Amygdala (tissue), 56 donors: ENCODE results near the gene SSBP4.

Source experiments
- DNase-seq, 56 donors: peaks; one replicate each; lab custom pipeline; 2025; lab: John Stamatoyannopoulos, UW

Gene SSBP4

DNA sequence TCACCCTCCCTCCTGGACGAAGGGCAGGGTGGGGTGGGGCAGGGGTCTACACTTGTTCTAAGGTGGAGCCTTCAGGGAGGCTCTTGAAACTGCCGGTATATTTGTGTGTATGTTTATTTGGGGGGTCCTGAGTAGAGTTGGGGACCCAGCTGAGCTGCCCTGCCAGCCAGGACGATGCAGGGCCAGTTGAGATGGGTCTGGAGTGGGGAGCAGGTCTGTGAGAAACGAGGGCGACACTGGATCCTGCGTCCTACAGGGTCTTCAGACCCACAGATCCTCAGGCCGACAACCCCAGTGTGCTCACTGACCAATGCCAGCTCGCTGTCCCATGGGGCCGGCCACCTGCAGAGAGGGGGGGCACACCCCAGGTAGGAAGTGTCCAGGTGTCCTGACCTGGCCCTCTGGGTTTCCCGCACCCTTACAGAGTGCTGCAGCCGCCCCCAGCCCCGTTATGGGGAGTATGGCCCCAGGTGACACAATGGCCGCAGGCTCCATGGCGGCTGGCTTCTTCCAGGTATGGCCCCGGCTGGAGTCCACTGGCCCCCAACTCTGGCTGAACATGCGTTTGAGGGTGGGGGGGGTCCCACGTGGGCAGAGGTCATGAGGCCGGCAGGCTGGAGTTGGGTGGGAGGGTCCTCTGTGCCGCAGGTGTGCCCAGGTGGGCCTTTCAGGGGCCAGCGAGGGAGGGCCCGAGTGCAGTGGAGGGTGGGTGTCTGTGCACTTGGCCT, 11.4 kb downstream of the SSBP4 start:
- DNase-seq: no peak

DNA sequence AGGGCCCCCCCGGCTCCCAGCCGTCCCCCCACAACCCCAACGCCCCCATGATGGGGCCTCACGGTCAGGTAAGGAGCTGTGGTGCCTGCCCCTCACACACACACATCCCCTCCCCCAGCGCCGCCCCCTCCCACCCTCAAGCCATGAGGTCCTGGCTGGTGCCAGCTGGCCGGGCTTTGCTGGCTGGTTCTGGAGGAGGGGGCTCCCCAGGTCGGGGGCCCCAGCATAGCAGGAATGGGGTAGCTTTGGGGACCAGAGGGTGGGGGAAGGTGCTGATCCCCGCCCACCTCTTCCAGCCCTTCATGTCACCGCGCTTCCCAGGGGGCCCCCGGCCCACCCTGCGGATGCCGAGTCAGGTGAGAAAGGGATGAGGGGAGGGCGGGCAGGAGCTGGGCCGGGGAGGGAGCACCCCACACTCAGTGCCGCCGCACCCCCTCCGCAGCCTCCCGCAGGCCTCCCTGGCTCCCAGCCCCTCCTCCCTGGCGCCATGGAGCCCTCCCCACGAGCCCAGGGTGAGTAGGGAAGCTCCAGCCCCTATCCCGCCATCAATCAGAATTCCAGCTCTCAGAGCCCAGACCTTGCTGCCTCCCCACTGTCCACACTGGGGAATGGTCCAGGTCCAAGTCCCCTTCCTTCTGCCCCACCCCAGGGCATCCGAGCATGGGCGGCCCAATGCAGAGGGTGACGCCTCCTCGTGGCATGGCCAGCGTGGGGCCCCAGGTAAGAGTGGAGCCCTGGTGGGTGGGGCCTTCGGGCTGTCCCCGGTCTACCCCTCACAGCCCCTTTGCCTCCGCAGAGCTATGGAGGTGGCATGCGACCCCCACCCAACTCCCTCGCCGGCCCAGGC, 12.4 kb downstream of the SSBP4 start:
- DNase-seq: no peak

DNA sequence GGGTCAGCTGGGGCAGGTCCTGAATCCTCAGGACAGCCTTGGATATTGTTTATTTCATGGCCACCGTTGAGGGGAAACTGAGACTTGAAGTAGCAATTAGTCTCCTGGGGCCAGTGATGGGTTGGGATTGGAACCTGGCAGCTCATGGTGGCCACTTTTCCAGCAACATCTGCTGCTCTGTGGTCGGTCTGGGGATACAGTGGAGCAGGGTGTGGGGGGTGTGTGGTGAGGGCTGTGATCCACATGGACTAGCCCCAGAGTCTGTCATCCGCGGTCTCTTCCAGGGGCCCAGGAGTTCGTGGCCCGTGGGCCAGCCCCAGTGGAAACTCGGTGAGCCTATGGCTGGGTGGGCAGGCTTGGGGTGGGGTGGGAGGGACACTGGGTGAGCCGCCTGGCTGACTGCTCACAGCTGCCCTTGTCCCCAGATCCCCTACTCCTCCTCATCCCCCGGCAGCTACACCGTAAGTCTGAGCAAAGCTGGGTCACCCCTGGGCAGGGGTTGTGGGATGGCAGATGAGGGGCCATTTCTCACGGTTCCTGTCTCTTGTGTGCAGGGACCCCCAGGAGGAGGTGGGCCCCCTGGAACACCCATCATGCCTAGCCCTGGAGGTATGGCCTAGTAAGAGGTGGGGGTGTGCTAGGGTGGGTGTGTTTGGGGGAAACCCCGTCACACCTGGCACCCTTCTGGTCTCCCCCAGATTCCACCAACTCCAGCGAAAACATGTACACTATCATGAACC, 13.2 kb downstream of the SSBP4 start:
- no peak for DNase-seq

DNA sequence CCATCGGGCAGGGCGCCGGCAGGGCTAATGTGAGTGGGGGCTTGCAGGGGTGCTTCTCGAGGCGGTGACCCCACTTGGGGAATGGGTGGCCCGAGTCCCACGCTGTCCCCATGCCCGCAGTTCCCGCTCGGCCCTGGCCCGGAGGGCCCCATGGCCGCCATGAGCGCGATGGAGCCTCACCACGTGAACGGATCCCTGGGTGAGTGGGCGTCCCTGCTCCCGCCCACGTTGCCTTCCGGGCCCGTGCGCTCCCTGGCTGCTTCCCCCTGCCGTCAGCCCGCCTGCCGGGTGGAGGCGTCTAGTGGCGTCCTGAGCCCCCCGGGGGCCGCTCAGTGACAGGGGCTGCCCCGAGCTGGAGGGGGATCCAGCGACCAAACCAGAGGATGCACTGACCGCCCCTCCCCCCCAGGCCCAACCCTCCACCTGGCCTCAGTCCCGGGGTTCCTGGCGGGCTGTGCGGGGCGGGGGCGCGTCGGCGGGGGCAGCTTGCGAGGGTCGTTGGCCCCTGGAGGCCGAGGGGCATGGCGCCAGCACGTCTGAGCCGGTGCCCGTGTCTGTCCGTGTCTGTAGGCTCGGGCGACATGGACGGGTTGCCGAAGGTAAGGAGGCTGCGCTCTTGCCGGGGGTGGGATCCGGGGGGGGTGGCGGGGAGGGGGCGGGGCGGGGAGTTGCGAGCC, 14.0 kb downstream of the SSBP4 start:
- DNase-seq: peak in 4 of 56 donors; percentile 6 to 33 (median 17)

DNA sequence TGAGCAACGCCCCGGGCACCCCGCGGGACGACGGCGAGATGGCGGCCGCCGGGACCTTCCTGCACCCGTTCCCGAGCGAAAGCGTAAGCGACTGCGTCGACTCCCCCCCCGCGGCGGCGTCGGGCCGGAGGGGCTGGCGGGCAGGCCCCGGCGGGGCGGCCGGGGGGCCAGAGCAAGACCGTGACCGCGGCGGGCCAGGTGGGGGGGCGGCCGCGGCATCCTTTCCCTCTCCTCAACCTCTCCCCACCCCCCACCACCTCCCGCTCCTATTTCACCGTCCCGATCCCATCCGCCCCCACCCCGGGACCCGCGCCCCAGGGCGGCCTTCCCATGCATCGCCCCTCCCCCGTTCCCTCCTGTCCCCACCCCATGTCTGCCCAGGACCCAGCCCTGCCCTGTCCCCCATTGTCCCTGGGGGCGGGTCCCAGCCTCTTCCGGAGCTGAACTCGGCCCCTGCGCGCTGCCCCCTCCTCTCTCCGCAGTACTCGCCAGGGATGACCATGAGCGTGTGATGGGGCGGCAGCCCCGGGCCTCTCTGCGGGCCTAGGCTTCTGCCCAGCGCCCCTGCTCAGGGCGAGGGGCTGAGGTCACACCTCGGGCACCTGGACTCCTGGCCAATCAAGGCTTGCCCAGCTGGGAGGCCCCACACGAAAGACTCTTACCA, 14.7 kb downstream of the SSBP4 start:
- peak in 1 of 56 donors; percentile 16 for DNase-seq

DNA sequence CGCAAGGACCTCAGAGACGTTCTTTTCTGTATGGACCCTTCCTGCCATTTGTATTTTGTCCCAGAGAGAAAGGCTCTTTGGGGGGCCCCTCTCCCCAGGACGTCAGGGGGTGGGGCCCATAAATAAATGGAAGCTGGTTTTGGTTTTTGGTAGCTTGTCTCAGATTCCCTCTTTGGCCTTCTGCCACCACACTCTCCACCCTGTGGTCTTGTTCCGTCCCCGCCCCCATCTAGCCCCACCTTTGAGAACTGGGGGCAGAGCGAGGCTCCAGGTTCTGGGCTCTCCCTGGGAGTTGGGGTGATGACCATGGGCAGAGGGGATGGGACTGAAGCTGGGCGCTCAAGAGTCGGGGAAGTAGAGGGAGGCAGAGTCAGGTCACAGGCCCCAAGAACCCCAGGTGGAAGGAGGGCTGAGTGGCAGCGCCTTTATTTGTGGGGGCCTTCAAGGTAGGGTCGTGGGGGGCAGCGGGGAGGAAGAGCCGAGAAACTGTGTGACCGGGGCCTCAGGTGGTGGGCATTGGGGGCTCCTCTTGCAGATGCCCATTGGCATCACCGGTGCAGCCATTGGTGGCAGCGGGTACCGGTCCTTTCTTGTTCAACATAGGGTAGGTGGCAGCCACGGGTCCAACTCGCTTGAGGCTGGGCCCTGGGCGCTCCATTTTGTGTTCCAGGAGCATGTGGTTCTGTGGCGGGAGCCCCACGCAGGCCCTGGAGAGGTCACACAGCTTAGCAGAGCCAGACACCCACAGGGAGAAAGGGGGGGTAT, 15.4 kb downstream of the SSBP4 start:
- no peak for DNase-seq

DNA sequence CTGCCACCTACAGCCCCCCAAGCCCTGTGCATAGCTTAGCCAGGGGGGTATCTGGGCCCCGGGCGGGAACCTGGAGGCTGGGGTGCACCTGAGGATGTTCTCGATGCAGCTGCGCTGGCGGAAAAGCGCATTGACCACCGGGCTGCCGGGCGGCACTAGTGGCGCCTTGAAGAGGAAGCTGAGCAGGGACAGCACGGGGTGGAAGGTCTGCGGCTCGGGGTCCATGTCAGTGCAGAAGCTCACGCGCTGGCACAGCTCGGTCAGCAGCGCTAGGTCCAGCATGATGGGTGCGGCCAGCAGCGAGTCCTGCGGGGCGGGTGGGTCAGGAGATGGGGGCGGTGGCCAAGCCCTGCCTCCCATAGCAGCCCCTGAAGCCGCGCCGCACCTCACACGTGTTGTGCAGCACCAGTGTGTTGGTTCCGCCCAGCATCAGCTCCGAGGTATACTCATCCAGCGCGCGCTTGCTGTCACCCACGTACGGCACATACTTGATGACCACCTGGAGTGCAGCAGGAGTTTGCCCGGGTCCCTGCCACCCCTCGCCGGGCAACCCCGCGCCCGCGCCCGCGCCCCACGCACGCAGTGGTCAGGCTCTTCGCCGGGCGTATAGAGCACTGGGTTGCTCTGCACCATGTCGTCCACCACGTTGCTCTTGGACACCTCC, 16.1 kb downstream of the SSBP4 start:
- DNase-seq: no peak

DNA sequence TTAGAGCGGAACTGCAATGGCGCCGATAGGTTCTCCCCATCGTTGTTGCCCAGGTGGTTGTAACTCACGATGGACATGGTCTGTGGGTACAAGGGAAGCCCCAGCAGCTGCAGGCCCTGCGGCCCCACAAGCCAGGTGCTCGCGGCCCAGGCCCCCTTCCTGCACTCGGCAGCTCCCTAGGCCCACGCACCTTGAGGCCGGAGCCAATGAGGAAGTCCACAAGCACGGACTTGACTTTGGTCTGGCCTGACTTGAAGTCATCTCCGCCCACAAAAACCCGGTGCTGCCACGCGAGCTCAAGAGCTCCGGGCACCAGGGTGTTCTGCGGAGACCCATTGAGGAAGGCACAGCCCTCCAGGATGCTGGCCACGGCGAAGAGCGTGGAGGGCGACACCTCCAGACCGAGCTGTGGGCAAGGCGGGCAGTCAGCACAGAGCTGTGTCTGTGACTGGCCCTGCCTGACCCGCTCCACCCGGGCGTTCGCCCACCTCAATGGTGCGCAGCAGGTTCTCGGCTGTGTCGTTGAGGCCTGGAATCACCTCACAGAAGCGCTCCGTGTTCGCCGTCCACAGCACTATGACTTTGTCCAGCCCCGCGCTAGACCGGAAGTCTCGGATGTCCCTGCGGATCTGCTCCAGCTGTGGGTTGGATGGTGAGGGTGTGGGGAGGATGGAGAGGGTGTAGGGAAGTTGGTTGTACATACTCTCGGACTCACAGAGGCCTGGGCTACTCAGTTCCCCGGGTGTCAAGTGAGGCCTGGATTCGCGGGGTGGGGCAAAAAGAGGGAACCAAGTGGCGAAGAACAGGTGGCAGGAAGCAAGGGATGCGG, 16.9 kb downstream of the SSBP4 start:
- DNase-seq: no peak

DNA sequence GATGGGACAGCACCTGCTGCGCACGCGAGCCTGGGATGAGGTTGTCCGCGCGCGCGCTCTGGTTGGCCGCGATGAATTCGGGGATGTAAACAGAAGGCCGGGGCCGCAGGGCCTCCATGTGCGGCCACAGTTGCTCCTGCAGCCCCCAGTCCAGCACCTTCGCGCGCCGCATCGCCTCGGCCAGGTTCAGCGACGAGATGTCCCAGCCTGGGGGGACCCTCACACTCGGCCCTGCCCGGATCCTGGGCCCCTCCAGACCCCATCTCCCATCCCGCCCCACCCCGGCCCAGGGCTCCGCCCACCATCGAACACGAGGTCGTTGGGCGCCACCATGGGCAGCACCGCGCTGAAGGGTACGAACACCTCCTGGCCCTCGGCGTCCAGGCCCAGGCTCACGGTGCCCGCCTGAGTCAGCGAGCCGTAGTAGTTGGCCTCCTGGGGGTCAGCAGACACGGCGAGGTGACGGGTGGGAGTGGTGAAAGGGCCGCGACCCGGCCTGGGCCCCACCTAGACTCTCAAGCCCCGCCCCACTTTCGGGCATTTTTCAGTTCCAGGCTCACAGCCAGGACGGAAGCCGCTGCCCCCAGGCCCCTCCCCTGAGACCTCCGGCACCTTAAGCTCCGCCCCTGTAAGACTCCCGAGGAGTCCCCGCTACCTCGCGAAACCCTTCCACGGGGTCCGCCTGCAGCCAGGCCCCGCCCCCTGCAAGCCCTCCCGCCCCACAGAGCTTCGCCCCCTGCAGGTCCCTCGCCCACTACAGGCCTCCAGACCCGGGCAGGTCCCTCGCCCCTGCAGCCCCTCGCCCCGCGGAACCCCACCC, 17.7 kb downstream of the SSBP4 start:
- DNase-seq: peak in 20 of 56 donors; percentile 11 to 78 (median 32)

DNA sequence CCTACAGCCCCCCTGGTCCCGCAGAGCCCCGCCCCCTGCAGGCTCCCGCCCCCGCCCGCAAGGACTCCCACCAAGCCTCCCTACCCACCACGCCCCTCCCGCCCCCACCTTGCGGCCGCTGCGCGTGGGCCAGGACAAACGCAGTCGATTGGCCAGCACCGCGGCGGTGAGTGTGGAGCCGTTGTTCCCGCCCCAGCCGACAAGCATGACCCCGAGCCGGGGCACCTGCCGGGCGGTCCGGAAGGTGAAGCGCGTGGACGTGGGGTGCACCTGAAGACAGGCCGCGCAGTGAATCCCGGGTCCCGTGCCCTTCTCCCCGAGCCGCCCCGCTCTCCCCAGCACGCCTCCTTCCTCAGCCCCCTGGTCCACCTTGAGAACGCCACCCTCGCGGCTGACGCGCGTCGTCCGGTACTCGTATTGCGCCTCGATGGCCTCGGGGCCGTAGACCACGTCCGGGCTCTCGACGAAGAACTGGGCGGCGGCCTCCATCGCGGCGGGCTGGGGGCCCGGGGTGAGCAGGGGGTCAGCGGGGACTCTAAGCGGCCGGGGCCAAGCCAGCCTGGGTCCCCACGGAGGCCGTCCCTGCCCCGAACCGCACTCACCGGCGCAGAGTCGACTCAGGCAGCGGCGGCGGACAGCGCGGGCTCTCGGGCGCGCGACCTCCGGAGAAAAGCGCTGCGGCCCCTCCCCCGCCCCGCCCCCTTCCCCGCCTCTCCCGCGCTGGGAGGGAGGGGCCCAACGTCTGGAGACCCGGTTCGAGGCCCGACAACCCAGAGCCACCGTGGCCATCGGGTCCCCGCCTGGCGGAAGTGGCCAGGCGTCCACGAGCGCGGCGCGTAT, 18.5 kb downstream of the SSBP4 start, which contains the start of gene ISYNA1:
Gene ISYNA1 (minus strand): TSS at position 643 of the 840 bp plus-strand sequence. CDS start 154 bp downstream, at position 489.
- peak in 9 of 56 donors; percentile 17 to 78 (median 30) for DNase-seq

DNA sequence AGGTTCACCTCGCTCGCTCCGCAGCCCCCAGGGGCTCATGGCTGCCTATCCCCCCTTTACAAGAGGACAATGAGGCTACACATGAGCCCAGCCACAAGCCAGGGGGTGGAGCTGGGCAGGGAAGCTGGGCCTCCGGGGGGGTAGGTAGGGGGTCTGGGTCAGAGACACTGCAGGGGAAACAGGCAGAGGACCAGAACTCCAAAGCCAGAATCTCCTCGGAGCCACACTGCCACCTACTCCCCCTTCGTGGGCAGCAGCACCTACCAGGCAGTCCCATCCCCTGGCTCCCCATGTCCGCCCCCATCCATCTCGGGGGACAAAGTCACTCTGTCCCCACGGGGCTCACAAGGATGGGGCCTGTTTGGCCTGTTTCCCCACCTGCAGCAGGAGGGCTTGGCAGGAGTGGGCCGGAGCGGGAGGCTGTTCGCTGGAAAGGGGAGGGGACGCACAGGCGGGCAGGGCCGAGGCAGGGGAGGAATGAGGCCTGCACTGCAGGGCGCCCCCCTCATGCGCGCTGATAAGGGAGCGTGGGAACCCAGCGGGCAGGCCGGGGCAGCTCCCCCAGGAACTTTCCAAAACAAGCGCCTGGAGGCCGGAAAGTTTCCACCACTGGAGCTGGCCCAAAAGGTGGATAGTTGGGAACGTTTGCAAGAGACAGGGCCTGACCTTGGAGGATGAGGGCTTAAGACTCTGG, 19.3 kb downstream of the SSBP4 start:
- DNase-seq: no peak

DNA sequence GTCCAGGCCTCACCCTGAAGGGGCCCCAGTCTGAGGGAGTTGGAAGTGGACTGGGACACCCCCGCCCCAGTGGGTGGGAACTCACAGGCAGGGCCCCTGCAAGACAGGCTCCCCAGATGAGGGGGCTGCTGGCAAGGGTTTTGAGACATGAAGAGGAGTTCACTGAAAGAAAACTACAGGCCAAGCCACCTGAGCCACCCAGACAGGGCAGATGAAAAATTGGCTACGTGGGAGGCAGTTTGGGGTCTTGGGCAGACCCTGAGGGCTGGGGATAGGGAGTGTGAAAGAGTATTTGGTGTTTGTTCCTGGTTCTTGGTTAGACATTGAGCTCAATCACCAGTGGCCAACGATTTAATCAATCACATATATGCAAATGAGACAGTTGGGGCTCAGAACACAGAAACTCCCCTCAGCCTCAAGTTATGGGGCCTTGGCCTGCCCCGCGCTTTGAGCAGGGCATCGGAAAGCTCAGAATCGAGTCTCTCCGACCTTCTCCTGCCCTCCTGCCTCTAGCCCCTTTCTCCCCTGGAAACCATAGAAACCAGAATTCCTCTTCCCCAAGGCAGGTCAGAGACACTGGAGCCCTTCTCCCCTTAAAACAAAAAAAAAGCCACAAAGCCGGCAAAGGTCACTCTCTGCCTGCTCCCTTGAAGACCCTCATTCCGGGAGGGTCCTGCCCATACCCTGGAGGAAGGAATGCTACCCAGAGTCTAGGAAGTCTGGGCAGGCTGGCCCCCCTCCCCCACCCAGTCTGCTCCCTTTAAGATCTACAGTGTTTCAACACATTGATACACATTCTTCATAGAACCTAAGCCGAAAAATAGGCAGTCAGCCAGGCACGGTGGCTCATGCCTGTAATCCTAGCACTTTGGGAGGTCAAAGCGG, 20.1 kb downstream of the SSBP4 start:
- DNase-seq: no peak

DNA sequence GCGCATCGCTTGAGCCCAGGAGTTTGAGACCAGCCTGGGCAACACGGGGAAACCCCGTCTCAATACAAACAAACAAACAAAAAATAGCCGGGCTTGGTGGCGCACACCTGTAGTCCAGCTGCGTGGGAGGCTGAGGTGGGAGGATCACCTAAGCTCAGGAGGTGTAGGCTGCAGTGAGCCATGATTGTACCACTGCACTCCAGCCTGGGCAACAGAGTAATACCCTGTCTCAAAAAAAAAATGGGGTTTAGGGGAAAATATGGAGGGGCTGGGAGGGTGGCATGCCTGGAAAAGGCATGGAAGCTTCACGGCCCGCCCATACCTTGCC, 20.7 kb downstream of the SSBP4 start:
- no peak for DNase-seq

DNA sequence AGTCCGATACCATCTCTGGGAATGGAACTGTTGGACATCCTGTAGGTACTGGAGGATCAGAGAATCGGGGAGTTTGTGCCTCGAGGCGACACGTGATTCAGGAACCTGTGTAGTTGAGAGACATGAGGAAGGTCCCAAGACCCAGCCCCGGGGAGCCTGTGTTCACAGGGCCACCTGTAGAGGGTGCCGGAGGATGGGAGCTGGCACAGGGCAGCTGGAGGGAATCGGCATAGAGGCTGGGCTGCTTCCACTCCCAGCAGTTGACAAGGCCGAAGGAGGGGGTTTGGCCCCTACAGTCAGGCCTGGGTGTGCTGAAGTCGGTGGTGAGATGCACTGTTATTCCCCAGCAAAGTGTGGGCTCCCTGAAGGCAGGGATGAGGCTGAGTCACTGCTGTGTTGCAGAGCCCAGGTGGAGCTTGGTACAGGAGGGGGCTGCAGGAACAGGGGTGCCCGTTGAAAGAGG, 21.2 kb downstream of the SSBP4 start:
- DNase-seq: no peak
